SKM-1 treated with dmso at 0.1 percent for 144 hours (cell line): ENCODE data around the gene VAMP8.
A peak's percentile ranks its signal among the peaks of the same experiment; 100 is the strongest.
"Not testable (repeated sequence)": the region's sequence is repeated elsewhere in the genome, so short reads cannot be mapped to it uniquely, and the experiment has no call there.

ENCODE experiments used
- DNase-seq: peaks from one replicate; lab custom pipeline; 2025; ENCODE audit not compliant: unreplicated experiment; lab: John Stamatoyannopoulos, UW

Gene VAMP8

DNA sequence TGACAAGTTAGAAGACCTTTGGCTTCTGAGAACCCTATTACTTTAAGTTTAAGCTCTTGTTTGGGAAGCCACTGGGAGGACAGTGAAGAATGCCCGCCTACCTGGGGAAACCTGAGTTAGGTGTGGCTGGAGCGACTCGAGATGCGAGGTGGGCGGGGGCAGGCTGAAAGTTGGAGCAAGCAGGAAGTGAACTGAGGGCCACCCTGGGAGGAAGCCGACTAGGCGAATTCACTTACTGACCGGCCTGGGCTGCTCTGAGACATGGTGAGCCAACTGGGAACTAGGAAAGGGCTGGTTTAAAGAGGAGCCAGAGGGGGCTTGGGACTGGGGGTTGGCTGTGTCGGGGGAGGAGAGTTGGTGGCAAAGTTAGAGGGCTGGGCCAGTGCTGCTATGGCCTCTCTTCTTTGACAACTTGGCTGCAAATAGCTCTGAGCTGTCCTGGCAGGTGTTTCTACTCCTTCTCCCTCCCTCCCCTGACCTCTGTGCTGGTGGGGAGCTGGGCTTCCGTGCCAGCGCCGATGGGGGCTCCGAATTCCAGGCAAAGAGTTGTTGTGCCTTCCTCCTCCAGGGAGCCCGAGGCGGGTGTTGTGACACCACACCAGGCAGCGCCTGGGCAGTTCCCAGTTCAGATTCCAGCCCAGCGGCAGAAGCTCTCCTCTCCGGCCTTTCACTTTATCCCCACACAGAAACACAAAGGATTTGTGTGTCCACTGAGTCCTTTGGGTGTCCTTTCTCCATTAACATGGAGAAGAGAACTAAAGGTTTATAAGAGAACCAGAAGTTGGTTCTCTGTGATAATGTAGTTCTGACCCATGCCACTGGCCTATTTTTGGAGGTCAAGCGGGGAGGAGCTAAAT lies at the start of gene VAMP8:
TSS of gene VAMP8 (plus strand) at position 201 of the 857 bp plus-strand sequence. CDS start at position 262, 61 bp downstream.
- peak; percentile 68 for DNase-seq

DNA sequence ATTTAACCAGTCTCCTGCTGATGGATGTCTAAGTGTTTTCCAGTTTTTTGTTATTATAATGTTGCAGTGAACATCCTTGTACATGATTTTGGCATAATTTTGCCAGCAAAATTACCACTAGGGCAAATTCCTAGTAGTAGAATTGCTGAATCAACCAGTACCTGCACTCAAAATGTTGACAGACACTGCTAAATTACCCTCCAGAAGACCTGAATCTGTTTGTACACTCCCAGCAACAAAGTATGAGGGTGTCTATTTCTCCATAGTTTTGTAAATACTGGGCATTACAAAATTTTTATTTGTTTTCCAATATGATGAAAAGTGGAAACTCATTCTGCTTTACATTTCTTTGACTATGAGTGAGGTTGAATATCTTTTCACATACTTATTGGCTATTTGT lies 49.6 kb upstream of the VAMP8 start:
- DNase-seq = no peak

DNA sequence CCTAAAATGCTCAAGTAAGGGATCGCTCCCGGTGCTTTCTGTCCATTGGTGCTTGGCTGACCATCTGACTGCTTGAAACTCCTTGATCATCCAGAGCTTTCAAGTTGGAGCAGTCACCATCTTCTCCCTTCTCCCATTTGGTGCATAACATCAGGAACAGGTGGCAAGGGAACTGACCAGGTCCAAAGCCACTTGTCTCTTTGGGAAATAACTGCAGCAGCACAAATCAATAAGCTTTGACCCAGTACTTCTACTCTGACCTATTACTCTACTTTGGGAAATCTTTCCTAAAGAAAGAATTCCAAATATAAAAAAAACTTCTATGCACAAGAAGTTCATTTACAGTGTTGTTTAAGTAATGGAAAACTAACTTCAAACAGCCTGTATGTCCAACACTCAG lies 49.0 kb upstream of the VAMP8 start:
- DNase-seq = no peak

DNA sequence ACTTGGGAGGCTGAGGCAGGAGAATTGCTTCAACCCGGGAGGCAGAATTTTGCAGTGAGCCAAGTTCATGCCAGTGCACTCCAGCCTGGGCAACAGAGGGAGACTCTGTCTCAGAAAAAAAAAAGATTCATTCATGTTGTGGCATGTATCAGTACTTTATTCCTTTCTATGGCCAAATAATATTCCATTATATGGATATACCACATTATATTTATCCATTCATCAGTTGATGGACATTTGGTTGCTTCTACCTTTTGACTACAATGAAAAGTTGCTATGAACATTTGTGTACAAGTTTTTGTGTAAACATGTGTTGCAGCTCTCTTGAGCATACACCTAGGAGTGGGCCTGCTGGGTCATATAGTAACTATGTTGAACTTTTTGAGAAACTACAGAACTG lies 47.6 kb upstream of the VAMP8 start:
- DNase-seq = no peak

DNA sequence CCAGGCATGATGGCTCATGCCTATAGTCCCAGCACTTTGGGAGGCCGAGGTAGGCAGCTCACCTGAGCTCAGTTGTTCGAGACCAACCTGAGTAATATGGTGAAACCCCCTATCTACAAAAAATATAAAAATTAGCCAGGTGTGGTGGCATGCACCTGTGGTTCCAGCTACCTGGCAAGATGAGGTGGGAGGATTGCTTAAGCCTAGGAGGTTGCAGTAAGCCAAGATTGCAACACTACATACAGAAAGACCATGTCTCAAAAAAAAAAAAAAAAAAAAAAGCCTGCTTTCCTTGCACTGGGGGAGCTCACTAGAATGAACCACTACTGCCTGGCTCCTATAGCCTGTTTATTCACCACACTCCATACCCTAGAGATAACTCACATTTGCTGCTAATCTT lies 45.8 kb upstream of the VAMP8 start:
- DNase-seq = no peak

DNA sequence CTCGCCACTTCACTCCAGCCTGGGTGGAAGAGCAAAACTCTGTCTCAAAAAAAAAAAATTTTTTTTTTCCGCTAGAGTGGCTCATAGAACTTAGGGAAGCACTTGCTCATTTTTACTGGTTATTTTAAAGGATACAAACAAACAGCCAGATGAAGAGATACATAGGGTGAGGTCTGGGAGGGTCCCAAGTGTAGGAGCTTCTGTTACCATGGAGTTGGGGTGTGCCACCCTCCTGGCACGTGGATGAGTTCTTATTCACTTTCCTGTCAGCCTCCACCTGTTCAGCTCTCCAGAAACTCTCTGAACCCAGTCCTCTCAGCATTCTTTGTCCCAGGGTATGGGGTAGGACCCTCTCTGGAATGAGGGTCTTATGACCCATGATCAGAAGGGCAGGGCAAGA lies 43.3 kb upstream of the VAMP8 start:
- no peak for DNase-seq

DNA sequence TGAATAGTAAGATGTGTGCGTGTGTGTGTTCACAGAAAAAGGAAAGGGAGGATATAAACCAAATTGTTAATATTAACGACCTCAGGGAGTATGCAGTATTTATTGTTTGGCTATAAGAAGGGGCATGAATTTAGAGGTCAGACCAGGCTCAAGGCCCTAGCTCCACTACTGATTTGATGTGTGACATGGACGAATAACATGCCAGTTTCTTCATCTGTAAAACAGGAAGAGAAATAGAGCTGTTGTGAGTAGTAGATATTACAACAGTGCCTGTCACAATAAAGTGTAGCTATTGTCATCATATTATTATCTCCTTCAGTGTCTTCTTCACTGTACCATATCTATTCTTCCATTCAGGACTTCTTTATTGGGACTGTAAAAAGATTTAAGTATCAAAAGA lies 42.5 kb upstream of the VAMP8 start:
- DNase-seq = peak; percentile 58

DNA sequence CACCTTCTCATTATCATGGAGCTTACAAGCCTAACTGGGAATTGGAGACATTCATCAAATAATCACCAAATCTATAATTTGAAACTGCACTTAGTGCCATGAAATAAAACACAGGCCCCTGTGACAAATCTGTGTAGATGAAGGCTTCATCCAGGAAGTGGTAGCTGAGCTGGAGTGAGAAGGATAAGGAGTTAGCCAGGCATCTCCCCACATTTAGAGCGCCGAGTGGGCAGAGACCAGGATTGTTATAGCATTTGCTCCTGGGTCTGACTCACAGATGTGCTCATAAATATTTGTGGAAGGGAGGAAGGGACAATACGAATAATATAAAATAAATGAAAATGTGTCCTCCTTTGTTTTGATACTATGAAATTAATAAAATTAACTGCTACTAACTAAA lies 40.9 kb upstream of the VAMP8 start:
- DNase-seq = no peak

DNA sequence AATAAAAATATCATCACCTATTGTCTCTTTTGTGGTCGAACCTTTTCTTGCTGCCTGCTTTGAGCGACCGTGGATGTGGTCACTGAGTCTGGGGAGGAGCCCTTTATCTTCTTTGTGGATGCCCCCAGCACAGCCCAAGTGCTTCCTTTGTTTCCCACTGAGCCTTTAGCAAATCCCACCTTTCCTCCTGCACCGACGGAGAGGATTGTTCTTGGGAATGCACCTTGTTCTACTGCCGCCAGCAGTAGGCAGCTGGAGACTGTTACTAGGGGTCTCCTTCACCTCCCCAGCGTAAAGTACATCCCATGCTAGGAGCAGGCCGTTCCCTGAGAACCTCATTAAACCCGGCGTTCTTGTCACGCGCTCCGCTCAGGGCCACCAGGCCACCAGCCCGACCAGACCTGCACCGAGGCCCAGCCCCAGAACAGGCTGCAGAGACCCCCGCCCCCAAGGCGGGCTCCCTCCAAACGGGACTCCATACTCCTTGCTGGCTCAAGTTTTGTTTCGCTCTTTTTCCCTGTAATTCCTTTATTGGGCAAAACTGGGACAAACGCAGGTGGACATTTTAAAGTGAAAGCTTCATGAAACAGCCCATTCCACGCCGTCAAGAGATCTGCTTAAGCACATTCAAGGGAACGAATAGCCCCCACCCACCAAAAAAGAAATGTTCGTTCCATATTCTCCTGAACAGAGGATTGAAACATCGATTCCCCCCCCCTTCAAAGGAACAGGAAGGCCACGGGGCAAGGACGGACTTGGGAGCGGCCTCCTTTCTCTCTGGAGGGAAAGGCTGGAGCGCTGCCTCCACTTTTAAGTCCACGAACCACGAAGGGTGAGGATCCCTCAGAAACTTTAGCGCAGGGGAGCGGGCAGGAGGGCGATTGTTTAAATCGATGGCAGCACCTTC lies 39.5 kb upstream of the VAMP8 start:
- peak; percentile 35 for DNase-seq

DNA sequence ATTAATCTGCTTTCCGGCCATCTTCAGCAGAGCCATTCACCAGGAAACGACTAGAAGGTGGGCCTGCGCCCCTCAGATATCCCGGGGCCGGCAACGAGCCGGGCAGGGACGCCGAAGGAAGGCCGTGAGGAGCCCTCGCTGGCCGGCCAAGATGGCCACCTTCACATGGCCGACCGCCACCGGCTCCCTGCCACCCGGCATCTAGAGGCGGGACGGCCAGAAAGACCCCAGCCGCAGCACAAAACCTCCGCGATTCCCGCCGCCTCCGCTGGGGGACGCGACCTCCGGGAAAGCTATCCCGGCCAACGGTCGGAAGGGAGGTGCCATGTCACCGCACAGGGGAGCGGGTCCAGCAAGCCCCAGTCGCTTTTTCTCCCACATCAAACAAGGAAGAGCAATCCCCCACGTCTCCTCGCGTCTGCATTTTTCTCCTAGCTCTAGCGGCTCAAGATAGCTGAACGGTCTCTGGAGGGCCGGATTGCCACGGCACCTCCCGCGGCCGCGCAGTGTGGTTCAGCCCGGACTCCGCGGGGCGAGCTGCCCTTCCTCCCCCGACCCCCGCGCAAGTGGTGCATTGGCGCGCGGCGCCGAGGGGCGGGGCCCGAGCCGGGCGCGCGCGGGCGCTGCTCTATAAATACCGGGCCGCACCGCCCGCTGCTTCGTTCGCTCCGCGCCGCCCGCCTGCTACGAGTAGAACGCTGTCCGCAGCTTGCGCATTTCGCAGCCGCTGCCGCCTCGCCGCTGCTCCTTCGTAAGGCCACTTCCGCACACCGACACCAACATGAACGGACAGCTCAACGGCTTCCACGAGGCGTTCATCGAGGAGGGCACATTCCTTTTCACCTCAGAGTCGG lies 38.7 kb upstream of the VAMP8 start, which contains the start of gene MAT2A:
TSS of gene MAT2A (plus strand) at position 662 of the 854 bp plus-strand sequence. CDS start at position 782, 120 bp downstream.
- DNase-seq = peak; percentile 96

DNA sequence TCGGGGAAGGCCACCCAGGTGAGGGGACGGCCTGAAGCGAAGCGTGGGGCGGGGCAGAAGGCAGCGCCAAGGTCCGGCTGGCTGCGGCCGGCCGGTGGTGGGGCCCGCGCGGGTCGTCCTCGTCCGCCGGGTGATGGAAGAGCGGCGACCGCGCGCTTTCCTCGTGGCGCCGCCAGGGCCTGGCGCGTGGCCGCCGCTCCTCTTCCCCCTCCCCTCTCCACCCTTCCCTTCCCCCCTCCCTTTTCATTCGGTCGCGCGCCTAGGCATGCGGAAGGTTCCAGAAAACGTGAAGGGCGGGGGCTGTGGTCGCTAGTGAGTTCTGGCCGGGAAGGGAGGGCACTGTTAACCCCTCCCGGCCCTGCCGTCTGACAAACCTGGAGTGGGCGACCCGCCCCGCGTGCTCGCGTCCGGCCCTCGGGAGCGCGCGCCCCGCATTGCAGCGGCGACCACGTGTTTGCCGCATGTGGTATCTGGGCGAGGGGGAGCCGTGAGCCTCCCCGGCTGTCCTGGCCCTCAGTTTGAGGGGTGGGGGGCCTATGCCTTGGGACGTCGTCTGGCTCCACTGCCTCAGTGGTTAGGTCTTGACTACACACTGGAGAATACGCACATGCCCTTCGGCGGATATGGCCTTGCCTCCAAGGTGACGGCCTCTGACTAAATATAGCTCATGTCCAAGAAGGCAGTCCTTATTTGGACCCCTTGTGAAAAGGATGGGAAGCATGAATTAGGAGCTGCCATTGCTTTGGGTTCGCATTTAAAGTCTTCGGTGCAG lies 37.8 kb upstream of the VAMP8 start:
- DNase-seq = peak; percentile 73

DNA sequence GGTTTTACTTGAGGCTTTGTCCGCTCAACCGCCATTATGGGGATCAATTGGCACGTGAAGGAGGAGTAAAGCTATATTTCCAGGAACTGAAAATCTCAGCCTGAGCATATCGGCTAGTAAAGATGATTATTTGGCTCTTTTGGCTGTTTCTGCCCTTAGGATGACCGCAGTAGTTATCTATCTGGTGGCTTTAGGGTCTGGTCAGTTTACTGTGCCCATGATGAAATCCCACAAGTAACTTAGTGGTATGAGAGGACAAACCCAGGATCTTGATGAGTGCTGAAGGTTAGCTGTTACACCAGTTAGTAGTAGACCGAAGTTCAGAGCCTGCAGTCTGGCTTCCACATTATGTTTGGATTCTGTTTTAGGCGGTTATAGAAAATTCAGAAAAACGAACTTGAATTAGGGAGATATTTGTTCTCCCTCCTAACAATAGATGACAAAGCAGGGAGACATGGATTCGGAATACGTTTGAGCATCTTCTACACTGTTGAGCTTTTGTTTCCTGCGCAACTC lies 37.2 kb upstream of the VAMP8 start:
- DNase-seq = peak; percentile 65

DNA sequence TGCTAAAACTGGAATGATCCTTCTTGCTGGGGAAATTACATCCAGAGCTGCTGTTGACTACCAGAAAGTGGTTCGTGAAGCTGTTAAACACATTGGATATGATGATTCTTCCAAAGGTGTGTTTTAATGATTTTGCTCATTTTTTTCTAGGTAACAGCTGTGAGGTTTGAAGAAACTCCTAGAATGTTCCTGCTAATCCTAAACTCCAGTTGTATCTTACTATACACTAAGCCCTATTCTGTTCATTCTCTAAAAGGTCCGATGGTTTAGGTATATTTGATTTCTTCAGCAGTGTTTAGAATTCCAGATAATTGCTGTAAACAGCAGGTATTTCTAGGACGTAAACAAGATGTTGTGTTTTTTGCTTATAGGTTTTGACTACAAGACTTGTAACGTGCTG lies 36.1 kb upstream of the VAMP8 start:
- DNase-seq = no peak

DNA sequence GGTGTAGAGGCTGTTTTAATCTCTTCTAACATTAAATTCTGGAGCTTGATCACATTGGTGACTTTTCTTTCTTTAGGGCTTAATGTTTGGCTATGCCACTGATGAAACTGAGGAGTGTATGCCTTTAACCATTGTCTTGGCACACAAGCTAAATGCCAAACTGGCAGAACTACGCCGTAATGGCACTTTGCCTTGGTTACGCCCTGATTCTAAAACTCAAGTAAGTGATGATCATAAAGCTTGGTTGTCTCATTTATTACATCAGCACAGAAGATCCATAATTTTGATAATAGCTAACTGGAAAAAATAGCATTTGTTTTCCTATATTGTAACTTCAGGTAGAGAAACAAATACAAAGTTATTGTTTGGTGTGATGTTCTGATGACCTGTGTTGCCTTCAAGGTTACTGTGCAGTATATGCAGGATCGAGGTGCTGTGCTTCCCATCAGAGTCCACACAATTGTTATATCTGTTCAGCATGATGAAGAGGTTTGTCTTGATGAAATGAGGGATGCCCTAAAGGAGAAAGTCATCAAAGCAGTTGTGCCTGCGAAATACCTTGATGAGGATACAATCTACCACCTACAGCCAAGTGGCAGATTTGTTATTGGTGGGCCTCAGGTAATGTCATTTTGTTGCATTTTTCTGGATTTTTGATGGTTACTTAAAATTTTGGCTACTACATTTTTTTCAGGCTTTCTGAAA lies 35.5 kb upstream of the VAMP8 start:
- DNase-seq = no peak

DNA sequence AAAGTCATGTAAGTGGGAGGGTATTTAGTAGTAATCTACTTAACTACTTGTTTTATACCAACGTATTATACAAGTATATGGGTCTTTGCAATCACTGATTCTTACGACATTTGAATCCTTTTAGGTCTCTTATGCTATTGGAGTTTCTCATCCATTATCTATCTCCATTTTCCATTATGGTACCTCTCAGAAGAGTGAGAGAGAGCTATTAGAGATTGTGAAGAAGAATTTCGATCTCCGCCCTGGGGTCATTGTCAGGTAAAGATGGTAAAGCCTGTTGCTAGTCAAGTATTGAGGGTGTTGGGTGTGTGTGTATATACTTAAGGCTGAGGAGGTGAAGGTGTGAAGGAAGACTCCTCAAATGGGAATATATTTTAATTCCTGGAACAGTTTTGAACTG lies 34.6 kb upstream of the VAMP8 start:
- DNase-seq = no peak

DNA sequence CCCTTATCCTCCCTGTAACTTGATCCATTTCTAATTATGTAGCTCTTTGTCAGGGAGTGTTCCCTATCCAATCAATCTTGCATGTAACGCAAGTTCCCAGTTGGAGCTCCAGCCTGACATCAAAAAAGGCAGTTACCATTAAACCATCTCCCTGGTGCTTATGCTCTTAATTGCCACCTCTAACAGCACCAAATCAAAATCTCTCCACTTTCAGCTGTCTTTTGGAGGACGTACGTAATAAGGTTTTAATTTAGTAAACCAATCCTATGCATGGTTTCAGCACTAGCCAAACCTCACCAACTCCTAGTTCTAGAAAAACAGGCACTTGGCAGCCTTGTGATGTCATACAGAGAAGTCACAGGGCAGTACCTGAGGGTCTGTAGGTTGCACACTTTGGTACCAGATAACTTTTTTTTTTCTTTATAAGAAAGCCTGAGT lies 33.1 kb upstream of the VAMP8 start:
- DNase-seq = not testable (repeated sequence)

DNA sequence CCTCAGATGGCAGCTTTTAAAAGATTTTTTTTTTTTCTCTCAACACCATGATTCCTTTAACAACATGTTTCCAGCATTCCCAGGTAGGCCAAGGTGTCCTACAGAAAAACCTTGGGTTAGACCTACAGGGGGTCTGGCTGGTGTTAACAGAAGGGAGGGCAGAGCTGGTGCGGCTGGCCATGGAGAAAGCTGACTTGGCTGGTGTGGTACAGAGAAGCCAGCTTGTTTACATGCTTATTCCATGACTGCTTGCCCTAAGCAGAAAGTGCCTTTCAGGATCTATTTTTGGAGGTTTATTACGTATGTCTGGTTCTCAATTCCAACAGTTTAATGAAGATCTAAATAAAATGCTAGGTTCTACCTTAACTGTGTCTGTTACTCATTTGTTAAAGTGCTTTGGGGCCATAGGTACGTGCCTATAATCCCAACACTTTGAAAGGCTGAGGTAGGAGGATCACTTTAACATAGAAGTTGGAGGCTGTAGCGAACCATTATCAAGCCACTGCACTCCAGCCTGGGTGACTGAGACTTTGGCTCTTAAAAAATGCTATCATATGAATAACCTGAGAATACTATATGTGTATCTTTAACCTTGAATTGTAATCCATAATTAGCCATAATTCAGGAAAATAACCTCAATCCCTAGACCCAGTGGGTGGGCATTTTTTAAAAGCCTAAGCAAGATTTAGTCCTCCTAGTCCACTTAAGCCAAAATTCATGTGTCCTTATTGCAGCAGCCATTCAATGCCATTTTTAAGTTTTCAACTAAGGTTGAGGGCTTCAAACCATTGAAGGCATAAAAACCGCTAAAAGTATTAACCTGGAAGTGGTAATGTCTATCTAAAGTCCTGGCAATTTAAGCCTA lies 32.2 kb upstream of the VAMP8 start:
- not testable (repeated sequence) for DNase-seq

DNA sequence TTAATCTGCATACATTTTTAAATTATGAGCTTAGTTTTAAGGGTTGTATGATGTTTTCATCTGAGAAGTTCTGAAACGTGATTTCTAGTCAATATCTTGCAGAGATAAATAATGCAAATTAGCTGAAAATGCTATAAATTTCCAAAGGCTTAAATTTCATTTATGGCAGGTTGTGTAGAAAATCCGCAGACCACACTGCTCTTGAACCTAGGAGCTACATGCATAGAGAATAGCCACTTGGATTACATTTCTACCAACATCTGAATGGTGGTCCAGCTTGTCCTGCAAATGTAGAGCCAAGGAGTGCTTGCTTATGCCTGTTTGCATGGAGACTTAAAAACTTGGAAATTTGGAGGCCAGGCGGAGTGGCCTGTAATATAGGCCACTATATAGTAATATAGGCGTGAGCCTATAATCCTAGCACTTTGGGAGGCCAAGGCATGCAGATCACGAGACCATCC lies 31.6 kb upstream of the VAMP8 start:
- DNase-seq = no peak
